DMS 273 (cell line): ENCODE results near the gene PRKAG2.

Experiments
- DNase-seq: peaks from one replicate; lab custom pipeline; 2025; ENCODE audit not compliant: unreplicated experiment; lab: John Stamatoyannopoulos, UW

The PRKAG2 gene

GRCh38 chr7:151631953-151632749, 244.8 kb downstream of the PRKAG2 start:
- DNase-seq: peak; percentile 97

- DNase-seq: peak; percentile 80
Observed at GRCh38 chr7:151631570-151631952, 245.4 kb downstream of the PRKAG2 start.

- DNase-seq: peak; percentile 53
Observed at GRCh38 chr7:151630851-151631569, 245.9 kb downstream of the PRKAG2 start.

GRCh38 chr7:151630358-151630757, 246.6 kb downstream of the PRKAG2 start:
- DNase-seq: no peak

GRCh38 chr7:151629713-151630272, 247.1 kb downstream of the PRKAG2 start:
- DNase-seq: no peak

- DNase-seq: no peak
Observed at GRCh38 chr7:151628846-151629604, 247.9 kb downstream of the PRKAG2 start.

- peak; percentile 61 for DNase-seq
Observed at GRCh38 chr7:151626422-151627115, 250.3 kb downstream of the PRKAG2 start.

- no peak for DNase-seq
Observed at GRCh38 chr7:151625606-151626005, 251.3 kb downstream of the PRKAG2 start.

GRCh38 chr7:151624246-151624928, 252.5 kb downstream of the PRKAG2 start:
- DNase-seq: no peak

- DNase-seq: no peak
Observed at GRCh38 chr7:151623766-151624165, 253.1 kb downstream of the PRKAG2 start.

GRCh38 chr7:151621961-151622360, 255.0 kb downstream of the PRKAG2 start:
- DNase-seq: no peak

- no peak for DNase-seq
Observed at GRCh38 chr7:151616443-151617213, 260.3 kb downstream of the PRKAG2 start.

GRCh38 chr7:151615784-151616183, 261.1 kb downstream of the PRKAG2 start:
- DNase-seq: no peak

GRCh38 chr7:151615058-151615457, 261.9 kb downstream of the PRKAG2 start:
- DNase-seq: no peak

- no peak for DNase-seq
Observed at GRCh38 chr7:151614019-151614418, 262.9 kb downstream of the PRKAG2 start.

- DNase-seq: no peak
Observed at GRCh38 chr7:151611878-151612277, 265.0 kb downstream of the PRKAG2 start.

- no peak for DNase-seq
Observed at GRCh38 chr7:151611041-151611440, 265.9 kb downstream of the PRKAG2 start.

GRCh38 chr7:151608031-151608551, 268.8 kb downstream of the PRKAG2 start:
- DNase-seq: no peak

- DNase-seq: no peak
Observed at GRCh38 chr7:151607464-151607867, 269.4 kb downstream of the PRKAG2 start.
